NCI-H226 (cell line): ENCODE measurements around the gene RETREG1.

Experiments used
- DNase-seq: peaks from one replicate; pipeline ENCODE4 v3.0.0-alpha.2; 2015

The RETREG1 gene

DNA sequence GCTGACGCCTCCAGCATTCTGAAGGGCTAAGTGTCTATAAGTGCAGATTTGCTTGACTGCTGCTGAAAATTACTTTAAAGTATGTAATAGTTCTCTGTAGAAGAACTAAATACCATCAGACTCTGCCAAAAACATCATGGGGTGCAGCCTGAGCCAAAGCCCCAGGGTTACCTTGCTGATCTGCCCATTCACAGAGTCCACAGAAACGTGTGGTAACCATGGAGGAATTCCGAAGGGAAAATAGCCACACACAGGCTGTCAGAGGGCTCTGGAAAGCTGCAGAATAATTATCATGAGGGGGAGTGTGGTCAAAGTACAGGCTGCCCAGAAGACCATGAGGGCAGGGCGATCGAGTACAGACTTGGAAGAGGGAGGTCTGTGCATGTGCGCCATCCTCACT, 36.4 kb downstream of the RETREG1 start:
- DNase-seq: no peak

DNA sequence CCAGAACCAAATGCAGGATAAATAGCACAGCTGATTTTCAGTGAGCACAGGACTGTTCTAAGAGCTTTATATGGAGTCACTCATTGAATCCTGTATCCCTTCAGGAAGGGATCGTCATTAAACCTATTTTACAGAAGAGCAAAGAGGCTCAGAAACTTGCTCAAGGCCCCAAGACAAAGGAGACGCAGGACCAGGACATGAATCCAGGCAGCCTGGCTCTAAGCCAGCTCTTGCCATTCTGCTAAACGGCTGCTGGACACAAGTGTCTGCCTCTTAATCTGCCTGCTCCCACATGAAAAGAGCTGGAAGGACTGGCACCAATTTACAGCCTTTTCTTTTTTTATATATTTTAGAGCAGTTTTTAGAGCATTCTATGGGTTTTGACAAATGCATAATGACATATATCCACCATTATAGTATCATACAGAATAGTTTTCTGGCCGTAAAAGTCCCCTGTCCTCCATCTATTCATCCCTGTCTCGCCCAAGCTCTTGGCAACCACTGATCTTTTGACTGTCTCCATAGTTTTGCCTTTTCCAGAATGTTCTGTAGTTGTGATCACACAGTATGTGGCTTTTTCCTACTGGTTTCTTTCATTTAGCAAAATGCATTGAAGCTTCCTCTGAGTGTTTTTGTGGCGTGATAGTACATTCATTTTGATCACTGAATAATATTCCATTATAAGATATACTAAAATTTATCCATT, 37.5 kb downstream of the RETREG1 start:
- DNase-seq: no peak

DNA sequence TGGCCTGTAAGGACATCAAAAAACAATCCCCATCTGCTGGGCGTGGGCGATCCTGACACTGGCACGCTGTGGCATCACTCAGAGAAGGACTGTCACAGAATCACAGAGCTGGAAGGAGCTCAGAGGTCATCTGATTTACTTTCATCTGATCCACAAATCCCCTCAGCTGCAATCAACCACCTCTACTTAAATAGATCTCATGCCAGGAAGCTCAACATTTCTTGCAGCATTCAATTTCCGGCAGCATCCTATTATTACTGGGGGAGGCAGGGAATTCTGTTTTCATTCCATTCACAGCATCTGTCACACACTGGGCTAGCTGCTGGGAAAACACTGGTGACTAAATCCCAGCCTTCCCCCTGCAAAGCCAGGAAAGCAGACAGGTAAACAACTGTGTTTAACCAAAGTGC, 38.3 kb downstream of the RETREG1 start:
- no peak for DNase-seq

DNA sequence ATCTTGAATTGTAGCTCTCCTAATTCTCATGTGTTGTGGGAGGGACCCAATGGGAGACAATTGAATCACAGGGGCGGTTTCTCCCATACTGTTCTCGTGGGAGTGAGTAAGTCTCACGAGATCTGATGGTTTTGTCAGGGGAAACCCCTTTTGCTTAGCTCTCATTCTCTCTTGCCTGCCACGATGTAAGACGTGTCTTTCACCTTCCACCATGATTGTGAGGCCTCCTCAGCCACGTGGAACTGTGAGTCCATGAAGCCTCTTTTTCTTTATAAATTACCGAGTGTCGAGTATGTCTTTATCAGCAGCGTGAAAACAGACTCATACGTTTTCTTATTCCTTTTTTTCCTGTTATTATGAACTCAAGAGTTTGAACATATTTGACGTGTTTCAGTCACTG, 39.1 kb downstream of the RETREG1 start:
- no peak for DNase-seq

GRCh38 chr5:16574789-16575721, 41.7 kb downstream of the RETREG1 start:
- DNase-seq: peak; percentile 73

GRCh38 chr5:16573401-16573800, 43.4 kb downstream of the RETREG1 start:
- no peak for DNase-seq

DNA sequence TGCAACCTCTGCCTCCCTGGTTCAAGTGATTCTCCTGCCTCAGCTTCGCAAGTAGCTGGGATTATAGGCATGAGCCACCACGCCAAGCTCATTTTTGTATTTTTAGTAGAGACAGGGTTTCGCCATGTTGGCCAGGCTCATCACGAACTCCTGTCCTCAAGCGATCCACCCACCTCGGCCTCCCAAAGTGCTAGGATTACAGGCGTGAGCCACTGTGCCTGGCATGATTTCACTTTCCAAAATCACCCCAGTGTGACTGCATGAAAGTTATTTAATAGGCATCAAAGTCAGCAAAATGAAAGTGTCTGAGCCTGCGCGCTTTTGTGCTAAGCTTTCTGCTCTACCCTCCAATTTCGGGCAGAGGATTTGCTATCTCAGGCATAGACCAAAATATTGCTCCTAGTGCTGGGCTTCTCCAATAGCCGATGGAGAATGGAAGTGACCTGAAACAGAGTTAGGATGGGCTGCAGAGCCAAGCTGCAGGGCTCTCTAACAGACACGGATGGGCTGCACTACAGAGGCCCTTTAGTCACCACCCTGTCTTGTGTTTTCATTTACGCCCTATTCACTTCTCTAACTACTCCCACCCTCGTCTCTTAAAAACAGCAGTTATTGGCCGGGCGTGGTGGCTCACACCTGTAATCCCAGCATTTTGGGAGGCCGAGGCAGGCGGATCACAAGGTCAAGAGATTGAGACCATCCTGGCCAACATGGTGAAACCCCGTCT, 44.3 kb downstream of the RETREG1 start:
- DNase-seq: no peak

DNA sequence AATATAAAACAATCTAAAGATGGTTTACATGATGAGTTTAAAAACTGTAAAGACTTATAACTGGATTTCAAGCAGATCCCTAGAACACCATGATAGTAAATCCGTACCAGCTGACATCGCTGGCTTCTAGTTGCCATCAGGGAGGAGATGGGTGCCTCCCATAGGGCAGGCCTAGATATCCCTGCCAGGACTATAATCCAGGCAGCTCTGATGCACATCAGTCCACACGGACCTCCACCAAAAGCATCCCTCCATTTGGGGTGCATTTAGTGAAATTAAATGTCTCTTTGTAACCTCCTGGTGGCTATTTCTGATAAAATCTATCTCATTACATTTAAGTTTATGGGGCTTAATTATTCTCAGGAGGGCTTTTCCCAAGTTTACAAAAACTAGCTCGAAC, 45.8 kb downstream of the RETREG1 start:
- DNase-seq: no peak

DNA sequence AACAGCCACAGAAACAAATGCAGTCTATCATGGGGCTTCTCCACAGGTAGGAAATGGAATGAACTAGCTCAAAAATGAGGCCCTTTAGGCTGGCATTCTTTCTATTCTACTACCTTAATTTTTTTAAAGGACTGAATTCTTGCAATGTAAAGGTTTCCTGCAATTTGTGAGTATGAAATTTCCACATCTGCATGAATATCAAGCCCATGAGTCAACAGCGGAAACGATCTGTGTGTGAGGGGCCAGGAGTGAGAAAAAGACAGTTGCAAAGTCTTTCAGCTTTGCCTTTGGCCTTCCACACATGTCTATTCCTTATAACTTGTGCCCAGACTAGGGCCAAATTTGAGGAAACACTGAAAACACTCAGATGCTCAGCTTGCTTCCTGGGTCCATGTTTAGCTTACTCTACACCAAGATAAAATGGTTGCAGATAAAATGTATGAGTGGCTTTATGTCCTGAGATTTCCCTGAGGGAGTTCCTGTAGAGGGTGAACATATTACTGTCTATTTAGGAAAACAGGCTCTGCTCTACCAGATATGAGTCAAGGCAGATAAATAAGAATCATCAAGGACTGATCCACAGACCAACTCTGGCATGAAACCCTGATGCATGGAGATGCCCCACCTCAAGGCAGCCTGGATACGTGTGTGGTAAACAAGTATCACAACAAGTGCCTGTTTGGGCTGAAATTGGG, 46.5 kb downstream of the RETREG1 start:
- DNase-seq: peak; percentile 48

DNA sequence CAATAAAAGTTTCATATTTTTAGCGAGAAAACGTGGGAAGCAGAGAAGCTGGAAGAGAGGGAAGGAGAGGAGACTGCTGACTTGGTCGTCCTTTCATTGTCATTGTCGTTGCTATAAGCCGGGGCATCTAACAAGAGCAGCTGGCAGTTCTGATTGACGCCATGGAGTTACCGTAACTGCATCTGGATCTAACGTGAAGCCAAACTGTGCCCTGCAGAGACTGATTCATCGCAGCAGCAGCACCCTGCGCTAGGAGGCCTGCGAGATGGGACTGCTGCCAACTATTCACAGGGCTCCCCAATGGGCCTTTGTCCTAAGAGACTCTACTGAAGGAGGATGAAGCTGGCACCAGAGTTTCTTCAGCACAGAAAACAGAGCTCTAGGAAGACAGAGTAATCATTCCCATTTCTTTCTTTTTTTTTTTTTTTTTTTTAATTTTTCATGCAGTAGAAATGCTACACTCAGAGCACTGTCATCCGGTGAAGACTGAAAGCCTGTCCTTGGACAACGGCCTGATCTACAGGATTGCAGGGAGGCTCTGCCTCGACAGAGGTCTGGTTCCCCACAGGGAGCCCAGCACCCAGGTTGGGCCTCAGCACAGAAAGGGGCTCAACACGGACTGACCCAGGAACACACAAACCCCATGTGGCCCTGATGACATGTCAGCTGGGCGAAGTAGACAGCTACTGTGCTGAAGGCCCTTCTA, 47.8 kb downstream of the RETREG1 start:
- DNase-seq: no peak

- DNase-seq: no peak
Observed at GRCh38 chr5:16567365-16567764, 49.4 kb downstream of the RETREG1 start.

DNA sequence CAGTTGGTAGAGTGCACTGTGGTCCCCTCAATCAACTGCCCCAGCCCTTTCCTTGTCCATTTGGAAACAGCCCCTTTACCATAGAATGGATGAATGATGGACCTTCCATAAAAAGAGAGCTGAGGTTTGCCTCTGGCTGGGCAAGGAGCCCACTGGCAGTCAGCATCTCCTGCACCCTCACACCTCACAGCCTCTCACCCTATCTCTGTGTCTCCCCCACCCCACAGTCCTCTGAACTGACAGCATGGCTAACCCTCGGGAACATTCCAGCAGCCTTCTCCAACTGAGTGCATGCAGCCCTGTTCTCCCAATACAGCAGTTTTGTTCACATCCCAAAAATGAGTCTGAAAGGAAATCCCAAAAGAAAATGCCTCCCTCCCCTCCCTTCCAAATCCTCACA, 51.7 kb downstream of the RETREG1 start:
- no peak for DNase-seq

DNA sequence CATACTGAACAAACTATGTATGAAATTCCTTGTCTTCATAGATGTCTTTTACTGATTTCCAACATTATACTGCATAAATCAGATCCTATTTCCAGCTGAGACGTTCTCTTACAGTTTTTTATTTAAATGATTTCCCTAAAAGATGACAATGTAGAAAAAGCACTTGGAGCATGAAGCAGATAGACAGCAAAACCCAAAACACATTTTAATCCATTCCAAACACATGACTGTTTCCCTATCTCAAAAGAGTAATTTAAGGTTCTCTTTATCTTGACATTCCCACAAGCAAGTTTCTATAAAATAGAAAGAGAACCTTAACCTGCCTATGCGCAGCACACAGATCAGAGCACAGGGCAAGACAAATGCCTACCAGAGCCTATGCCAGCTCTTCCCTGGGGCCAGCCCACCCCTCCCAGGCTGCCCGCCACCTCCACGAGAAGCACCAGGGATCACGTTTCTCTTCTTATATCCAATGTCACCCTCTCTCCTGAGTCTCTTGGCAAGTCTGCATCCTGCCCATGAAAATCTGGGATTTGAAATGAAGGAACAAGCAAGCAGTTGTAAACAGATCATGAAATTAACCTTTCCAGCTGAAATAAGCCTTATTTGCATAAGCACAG, 52.4 kb downstream of the RETREG1 start:
- no peak for DNase-seq

DNA sequence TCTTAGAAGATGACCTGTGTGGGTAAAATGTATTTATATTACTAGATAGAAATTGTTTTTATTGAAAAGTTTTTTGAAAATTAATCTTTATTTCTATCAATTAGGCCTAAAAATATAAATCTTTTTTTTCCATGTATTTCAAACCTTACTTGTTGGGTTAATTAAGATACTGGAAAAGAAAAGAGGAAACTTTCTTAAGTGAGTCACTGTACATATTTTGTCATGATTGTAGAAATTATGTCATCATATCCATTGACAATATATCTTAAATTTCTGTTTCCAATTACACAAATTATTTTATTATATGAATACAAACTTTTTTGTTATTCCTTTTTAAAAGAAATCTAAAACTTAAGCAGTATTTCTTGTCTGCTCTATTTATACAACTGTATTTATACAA, 53.1 kb downstream of the RETREG1 start:
- no peak for DNase-seq

DNA sequence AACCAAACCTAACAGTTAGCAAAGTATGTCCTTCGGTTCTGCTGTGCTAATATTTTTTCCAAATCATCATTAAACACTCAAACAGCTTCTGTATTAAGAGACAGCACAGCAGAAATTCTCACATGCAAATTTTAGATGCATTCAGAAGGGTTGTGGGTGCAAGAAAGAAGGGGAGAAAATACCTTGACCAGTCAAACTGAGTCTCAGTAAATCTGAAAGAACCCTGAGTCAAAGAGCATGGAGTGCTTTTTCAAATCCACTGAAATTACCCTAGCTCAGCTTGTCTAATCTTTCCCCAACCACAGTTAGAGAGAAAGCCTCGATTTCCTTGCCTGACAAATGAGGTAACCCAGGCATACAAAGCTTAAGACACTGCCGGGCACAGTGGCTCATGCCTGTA, 55.1 kb downstream of the RETREG1 start:
- DNase-seq: no peak

DNA sequence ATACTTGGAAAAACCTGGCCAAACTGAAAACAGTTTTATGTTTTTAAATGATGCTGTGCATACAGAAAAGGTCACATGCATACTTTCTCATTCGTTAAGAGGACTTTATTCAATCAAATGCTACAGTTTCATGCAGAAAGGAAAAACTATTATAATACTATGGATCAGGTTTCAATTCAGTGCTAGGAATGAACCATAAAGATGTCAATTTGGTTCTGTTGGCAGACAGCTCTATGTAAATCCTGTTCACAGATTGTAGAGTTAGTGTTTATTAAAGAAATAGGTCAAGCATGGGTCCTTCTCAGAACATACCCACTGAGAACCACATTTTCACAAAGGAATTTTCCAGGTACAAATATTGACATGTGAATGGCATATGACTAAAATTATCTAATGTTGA, 57.1 kb downstream of the RETREG1 start:
- DNase-seq: no peak

GRCh38 chr5:16558984-16559629, 57.7 kb downstream of the RETREG1 start:
- DNase-seq: no peak

- DNase-seq: no peak
Observed at GRCh38 chr5:16557477-16557876, 59.3 kb downstream of the RETREG1 start.

GRCh38 chr5:16554110-16554509, 62.7 kb downstream of the RETREG1 start:
- no peak for DNase-seq

GRCh38 chr5:16552666-16553343, 64.0 kb downstream of the RETREG1 start:
- DNase-seq: peak; percentile 43

GRCh38 chr5:16551628-16552027, 65.2 kb downstream of the RETREG1 start:
- no peak for DNase-seq
